GM18517 (cell line): ENCODE results near the gene WRNIP1.

ENCODE experiments used
- ATAC-seq: cut with Tn5 transposase; IDR thresholded peaks from one replicate; pipeline ENCODE4 v1.9.1; 2021; ENCODE audit warnings: mild to moderate bottlenecking, moderate library complexity; ENCODE audit not compliant: unreplicated experiment

The WRNIP1 gene

DNA sequence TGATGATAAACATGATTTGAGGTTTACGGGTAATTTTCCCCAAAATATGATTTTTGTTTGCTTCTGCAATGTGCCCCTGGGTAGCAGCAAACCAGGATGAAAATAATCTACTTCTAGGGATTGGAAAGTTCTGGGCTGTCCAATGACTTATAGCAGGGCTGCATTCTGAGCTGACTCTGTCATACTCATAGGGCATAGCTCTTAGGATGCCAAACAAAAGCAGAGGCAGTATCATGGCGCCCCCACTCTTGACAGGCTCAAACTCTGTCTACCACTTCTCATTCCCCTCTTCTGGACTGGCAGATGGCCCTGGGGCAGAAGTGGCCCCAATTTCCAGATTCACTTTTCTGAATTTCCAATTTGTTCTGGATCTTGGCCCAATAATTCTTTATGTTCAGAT, 66.2 kb downstream of the WRNIP1 start:
- ATAC-seq, result no peak

DNA sequence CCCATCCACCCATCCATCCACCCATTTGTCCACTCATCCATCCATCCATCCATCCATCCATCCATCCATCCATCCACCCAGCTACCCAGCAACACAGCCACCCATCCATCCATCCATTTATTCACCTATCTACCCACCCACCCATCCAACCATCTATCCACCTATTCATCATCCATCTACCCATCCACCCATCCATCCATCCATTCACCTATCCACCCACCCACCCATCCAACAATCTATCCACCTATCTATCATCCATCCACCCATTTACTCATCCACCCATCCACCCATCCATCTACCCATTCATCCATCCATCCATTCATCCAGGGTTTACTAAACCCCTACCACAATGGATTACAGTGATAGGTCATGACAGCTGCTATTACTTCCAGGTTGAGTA, 69.1 kb downstream of the WRNIP1 start:
- ATAC-seq, result no peak
